HEK293 (cell line): ENCODE results near the gene VOPP1.

Experiments used
- MEIS1 ChIP-seq: sonication (generic); formaldehyde crosslinking; IDR thresholded peaks from 2 replicates; pipeline ENCODE4 v1.8.1; 2022; ENCODE audit warnings: missing genetic modification reagents, mild to moderate bottlenecking, borderline replicate concordance
- ZNF239 ChIP-seq: fragments of 450-650 bp; formaldehyde crosslinking; IDR thresholded peaks from 2 replicates; pipeline ENCODE4 v1.5.1; 2016; ENCODE audit warnings: missing biosample characterization, missing genetic modification characterization
- ZNF555 ChIP-seq: fragments of 450-650 bp; formaldehyde crosslinking; conservative IDR thresholded peaks from 2 replicates; pipeline ENCODE4 v1.5.1; 2017; ENCODE audit warnings: missing biosample characterization, mild to moderate bottlenecking, missing genetic modification characterization, inconsistent platforms
- TF ChIP-seq, protein P1 (sequence below): fragments of 450-650 bp; formaldehyde crosslinking; IDR thresholded peaks from 2 replicates; pipeline ENCODE4 v1.5.1; 2016; ENCODE audit warnings: missing biosample characterization, missing genetic modification characterization
- TF ChIP-seq, protein P2 (sequence below): fragments of 450-650 bp; formaldehyde crosslinking; IDR thresholded peaks from 2 replicates; pipeline ENCODE4 v1.5.1; 2016; ENCODE audit warnings: missing biosample characterization, missing genetic modification characterization
- TF ChIP-seq, protein P3 (sequence below): sonication (generic); formaldehyde crosslinking; IDR thresholded peaks from 2 replicates; pipeline ENCODE4 v1.8.1; 2022; ENCODE audit warnings: mild to moderate bottlenecking, moderate library complexity, missing genetic modification reagents
- TF ChIP-seq, protein P4 (sequence below): fragments of 450-650 bp; formaldehyde crosslinking; IDR thresholded peaks from 2 replicates; pipeline ENCODE4 v1.5.1; 2016; ENCODE audit warnings: missing biosample characterization, missing genetic modification characterization, low read depth

DNA sequence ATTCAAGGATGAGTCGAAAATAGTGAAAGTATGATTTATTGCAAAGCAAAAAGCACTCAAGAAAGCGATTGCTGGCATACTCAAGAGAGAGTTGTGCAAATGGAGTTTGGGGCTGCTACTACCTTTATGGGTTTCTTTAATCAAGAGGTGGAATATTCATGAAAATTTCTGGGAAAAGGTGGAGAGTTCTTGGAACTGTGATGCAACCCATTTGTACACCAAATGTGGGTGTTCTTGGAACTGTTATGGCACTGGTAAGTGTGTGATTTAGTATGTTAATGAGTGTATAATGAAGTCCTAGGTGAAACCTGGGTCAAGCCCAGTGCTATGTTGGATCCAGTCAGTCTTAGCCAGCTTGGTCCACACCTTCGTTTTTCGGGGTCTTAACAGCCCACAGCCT, 3.4 kb upstream of the VOPP1 start:
- TF ChIP-seq, protein P1, sequence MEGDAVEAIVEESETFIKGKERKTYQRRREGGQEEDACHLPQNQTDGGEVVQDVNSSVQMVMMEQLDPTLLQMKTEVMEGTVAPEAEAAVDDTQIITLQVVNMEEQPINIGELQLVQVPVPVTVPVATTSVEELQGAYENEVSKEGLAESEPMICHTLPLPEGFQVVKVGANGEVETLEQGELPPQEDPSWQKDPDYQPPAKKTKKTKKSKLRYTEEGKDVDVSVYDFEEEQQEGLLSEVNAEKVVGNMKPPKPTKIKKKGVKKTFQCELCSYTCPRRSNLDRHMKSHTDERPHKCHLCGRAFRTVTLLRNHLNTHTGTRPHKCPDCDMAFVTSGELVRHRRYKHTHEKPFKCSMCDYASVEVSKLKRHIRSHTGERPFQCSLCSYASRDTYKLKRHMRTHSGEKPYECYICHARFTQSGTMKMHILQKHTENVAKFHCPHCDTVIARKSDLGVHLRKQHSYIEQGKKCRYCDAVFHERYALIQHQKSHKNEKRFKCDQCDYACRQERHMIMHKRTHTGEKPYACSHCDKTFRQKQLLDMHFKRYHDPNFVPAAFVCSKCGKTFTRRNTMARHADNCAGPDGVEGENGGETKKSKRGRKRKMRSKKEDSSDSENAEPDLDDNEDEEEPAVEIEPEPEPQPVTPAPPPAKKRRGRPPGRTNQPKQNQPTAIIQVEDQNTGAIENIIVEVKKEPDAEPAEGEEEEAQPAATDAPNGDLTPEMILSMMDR (tag by site-specific recombination) = no peak
- no peak for TF ChIP-seq ZNF239 (tag by site-specific recombination)
- TF ChIP-seq, protein P2, sequence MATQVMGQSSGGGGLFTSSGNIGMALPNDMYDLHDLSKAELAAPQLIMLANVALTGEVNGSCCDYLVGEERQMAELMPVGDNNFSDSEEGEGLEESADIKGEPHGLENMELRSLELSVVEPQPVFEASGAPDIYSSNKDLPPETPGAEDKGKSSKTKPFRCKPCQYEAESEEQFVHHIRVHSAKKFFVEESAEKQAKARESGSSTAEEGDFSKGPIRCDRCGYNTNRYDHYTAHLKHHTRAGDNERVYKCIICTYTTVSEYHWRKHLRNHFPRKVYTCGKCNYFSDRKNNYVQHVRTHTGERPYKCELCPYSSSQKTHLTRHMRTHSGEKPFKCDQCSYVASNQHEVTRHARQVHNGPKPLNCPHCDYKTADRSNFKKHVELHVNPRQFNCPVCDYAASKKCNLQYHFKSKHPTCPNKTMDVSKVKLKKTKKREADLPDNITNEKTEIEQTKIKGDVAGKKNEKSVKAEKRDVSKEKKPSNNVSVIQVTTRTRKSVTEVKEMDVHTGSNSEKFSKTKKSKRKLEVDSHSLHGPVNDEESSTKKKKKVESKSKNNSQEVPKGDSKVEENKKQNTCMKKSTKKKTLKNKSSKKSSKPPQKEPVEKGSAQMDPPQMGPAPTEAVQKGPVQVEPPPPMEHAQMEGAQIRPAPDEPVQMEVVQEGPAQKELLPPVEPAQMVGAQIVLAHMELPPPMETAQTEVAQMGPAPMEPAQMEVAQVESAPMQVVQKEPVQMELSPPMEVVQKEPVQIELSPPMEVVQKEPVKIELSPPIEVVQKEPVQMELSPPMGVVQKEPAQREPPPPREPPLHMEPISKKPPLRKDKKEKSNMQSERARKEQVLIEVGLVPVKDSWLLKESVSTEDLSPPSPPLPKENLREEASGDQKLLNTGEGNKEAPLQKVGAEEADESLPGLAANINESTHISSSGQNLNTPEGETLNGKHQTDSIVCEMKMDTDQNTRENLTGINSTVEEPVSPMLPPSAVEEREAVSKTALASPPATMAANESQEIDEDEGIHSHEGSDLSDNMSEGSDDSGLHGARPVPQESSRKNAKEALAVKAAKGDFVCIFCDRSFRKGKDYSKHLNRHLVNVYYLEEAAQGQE (tag by site-specific recombination) = no peak
- TF ChIP-seq MEIS1 = no peak
- TF ChIP-seq ZNF555 = no peak
- TF ChIP-seq, protein P3, sequence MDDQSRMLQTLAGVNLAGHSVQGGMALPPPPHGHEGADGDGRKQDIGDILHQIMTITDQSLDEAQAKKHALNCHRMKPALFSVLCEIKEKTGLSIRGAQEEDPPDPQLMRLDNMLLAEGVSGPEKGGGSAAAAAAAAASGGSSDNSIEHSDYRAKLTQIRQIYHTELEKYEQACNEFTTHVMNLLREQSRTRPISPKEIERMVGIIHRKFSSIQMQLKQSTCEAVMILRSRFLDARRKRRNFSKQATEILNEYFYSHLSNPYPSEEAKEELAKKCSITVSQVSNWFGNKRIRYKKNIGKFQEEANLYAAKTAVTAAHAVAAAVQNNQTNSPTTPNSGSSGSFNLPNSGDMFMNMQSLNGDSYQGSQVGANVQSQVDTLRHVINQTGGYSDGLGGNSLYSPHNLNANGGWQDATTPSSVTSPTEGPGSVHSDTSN = no peak
- TF ChIP-seq, protein P4, sequence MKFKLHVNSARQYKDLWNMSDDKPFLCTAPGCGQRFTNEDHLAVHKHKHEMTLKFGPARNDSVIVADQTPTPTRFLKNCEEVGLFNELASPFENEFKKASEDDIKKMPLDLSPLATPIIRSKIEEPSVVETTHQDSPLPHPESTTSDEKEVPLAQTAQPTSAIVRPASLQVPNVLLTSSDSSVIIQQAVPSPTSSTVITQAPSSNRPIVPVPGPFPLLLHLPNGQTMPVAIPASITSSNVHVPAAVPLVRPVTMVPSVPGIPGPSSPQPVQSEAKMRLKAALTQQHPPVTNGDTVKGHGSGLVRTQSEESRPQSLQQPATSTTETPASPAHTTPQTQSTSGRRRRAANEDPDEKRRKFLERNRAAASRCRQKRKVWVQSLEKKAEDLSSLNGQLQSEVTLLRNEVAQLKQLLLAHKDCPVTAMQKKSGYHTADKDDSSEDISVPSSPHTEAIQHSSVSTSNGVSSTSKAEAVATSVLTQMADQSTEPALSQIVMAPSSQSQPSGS (tag by site-specific recombination) = no peak
